Stimulated activated CD4-positive, alpha-beta T cell treated with anti-CD3 and anti-CD28 coated beads, Interleukin-1b, Interleukin-23, amount 100 ng/mL, for 4 hours (primary cell): Measurements from ENCODE around the gene PGAM2.
"Not testable (repeated sequence)": the region's sequence is repeated elsewhere in the genome, so short reads cannot be mapped to it uniquely, and the experiment has no call there.

ENCODE experiments used
- DNase-seq, 2 donors: peaks; one replicate each; pipeline ENCODE4 v3.0.0-alpha.2; 2020; ENCODE audit warnings: low read depth in 2 of 2

Gene PGAM2

GRCh38 chr7:44050915-44051560 is 14.3 kb downstream of the PGAM2 start:
- no peak for DNase-seq

DNA sequence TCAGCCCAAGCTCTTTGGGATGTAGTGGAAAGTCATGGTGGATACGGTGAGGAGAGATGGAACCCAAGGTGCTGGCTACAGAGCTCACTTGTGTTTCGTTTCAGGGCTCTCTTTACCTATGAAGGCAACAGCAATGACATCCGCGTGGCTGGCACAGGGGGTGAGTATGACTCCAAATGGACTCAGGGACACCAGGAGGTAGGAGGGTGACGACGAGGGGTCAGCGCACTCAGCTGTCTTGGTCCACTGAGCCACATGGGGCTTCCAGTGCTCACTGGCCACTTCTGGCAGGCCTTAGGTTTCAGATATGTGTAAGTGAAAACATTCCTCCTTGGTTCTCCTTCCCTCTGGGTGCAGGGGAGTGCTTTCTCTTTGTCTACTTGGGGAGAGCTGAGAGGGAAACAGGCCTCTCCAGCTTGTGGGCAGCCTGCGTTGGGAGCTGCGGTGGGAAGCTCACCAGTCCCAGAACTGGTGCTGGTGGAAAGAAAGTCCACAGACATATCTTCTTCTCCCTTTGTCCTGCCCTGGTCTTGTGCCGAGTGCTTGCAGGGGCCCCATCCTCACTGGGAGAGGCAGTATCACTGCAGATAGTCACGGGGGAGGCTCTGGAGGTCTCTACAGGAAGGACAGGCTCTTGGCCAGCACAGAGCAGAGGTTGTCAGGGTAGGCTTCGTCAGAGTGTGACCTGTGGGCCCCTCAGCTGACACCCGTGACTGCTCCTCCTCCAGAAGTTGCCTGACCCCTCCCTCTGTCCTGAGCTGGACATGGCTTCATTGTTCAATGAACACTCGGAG is 15.0 kb downstream of the PGAM2 start:
- no peak for DNase-seq

GRCh38 chr7:44048031-44048795 is 17.2 kb downstream of the PGAM2 start:
- DNase-seq: no peak

DNA sequence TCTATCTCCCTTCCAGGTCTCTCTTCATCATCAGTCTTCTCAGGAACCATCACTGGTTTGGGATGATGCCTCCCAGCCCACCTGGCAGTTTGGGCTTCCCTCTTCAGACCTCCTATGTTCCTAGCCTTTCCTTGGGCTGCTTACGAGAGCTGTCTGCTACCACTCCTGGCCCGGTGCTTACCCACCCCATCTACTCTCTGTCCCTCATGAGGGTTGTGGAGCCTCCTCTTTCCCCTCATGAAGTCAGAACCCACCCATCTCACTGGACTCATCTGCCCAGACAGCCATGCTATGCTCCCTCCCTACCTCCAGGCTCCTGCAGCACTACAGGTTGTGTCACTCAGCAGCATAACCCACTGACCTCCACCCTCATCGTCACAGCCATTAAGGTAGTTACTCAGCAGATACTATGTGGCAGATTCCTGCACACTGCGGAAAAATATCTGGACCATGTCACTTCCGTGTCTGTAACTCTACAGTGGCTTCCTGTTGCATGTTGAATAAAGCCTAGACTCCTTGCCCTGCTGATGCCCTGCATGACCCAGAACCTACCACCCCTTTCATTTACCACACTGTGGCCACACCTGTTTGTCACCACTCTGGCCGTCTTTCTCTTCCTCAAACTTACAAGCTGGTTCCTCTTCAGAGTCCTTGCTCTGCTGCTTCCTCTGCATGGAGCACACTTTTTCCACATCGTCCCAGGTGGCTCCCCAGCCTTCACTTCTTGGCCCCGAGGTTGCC is 18.9 kb downstream of the PGAM2 start:
- no peak for DNase-seq

- DNase-seq: no peak
Measured at GRCh38 chr7:44045226-44046014, 19.9 kb downstream of the PGAM2 start.

DNA sequence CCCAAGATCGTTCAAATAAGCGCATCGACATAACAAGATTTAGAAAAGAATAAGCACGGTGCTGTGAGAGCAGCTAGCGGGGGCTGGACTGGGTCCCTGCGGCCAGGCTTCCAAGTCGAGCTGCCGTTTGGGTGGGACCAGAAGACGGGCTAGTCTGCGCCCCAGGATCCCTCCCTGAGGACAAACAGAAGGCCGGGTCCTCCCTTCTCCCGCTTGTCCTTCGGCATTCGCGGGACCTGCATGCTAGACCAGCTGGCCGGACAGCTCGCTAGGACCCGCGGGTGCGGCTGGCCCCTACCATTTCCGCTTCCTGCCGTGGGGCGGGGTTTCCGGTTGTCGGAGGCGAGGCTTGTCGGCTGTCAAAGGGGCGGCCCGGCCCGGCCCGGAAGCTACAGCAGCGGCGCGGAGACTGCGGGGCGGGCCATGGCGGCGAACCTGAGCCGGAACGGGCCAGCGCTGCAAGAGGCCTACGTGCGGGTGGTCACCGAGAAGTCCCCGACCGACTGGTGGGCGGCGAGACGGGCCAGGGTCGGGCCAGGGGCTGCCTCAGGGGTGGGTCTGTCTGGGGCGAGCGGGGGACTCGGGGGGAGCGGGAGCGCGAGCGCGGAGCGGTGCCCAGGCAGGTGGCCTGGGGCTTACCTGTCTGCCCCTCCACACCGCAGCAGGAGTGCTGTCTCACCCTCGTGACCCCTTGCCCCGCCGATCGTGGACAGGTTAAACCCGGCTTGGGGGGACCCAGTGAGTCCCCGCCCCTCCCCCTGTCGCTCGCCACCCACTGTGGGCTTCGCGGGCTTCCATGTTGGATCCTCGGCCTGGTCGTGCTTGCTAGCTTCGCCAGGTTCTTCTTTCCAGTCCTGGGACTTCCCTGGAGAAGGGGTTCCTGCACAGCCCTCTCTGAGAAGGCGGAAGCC is 20.8 kb downstream of the PGAM2 start, which contains the start of gene DBNL:
DBNL (plus strand) TSS at position 388 of the 911 bp plus-strand sequence; CDS start at position 424, 36 bp downstream.
- peak; percentile 77 to 87 for DNase-seq

- DNase-seq: no peak
Measured at GRCh38 chr7:44043902-44044301, 21.5 kb downstream of the PGAM2 start.

- no peak for DNase-seq
Measured at GRCh38 chr7:44042221-44042620, 23.1 kb downstream of the PGAM2 start.

- DNase-seq: peak; percentile 55 to 57
Measured at GRCh38 chr7:44040493-44040891, 24.9 kb downstream of the PGAM2 start.

GRCh38 chr7:44039800-44040492 is 25.4 kb downstream of the PGAM2 start:
- not testable (repeated sequence) for DNase-seq

DNA sequence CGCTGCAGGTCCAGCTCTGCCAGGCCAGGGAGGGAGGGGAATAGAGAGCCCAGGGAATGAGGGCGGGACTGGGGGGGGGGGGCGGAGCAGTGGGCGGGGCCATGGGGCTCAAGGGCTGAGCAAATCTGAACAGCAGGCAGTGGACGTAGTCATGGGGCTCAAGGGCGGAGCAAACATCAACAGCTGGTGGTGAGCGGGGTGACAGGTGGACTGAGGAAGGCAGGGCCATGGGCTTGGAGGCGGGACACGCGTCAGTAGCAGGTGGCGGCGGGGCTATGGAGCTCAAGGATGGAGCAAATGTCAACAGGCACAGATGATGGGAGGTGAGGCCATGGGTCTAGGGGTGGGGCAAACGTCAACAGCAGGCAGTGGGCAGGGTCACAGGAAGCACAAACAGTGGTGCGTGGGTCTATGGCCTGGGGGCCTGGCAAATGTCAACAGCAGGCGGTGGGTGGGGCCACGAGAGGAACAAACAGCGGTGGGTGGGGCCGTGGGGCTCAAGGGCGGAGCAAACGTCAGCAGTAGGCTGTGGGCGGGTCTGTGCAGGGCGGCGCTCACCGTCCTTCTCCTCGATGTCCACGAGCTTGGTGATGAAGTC is 26.3 kb downstream of the PGAM2 start:
- peak; percentile 57 to 78 for DNase-seq

DNA sequence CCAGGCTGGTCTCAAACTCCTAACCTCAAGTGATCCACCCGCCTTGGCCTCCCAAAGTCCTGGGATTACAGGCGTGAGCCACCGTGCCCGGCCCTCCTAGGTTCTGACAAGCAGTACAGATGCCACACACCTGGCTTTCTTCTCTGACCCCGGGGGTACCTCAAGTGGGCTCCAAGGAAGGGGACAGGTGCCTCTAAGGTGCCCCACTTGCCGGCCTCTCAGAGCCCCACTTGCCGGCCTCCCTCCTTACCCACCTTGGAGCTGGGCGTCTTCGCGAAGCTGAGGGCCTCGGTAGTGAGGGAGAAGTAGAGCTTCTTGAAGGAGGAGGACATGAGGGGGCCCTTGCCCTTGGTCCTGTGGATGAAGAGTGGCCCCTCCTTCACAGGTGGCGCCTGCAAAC is 26.8 kb downstream of the PGAM2 start:
- not testable (repeated sequence) for DNase-seq

- DNase-seq: not testable (repeated sequence)
Measured at GRCh38 chr7:44037951-44038350, 27.4 kb downstream of the PGAM2 start.

DNA sequence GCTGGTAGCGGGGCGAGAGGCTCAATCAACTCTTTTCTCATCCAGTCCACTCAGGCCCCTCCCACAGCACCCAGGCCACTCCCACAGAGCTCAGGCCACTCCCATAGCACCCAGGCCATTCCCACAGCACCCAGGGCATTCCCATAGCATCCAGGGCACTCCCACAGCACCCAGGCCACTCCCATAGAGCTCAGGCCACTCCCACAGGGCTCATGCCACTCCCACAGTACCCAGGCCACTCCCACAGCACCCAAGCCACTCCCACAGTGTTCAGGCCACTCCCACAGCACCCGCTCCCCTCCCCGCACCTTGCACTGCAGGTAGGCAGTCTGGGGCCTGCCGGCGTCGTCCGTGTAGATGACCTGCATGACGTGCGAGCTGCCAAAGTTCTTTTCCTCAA is 29.0 kb downstream of the PGAM2 start:
- DNase-seq: not testable (repeated sequence)

DNA sequence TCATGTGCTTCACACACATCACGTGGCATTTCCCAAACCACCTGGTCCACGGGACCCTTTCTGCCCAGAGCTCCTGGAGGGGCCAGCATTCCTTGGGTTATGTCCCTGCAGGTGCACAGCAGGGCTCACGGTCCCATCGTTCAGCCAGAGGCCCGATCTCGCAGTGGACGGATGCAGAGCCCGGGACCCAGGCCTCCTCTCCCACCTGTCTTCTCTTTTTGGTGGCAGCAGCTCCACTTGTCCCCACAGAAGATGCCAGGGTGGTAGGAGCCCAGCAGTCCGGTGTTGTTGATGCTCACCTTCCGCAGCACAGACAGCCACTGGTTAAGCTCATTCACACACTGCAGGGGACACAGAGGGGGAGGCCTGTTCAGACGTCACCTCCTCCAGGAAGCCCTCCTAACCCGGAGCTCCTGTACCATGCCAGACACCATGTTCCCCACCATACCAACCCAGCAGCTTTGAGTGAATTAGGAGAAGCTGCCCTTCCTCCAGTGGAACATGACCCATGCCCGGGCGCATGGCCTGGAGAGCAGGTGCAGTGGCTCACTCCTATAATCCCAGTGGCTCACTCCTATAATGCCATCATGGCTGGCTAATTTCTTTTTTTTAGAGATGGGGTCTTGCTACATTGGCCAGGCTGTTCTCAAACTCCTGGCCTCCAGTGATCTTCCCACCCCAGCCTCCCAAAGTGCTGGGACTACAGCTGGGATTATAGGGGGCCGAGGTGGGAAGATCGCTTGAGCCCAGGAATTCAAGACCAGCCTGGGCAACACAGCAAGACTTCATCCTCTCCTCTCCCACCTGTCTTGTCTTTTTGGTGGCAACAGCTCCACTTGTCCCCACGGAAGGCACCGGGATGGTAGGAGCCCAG is 31.2 kb downstream of the PGAM2 start:
- not testable (repeated sequence) for DNase-seq

DNA sequence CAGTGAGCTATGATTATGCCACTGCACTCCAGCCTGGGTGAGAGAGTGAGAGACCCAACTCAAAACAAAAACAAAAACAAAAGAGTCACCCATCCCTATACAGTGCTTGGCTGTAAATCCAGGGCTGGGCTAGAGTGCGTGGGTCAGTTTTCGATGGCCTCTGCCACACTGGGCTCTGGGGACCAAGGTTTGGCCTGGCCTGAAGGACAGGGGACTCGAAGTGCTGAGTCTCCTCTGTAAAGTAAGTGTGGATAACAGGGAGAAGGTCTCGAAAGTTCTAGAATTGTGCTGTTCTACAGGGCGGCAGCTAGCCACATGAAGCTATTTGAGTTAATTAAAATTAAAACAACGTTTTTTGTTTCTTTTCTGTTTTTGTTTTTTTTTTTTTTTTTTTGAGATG is 33.3 kb downstream of the PGAM2 start:
- not testable (repeated sequence) for DNase-seq

DNA sequence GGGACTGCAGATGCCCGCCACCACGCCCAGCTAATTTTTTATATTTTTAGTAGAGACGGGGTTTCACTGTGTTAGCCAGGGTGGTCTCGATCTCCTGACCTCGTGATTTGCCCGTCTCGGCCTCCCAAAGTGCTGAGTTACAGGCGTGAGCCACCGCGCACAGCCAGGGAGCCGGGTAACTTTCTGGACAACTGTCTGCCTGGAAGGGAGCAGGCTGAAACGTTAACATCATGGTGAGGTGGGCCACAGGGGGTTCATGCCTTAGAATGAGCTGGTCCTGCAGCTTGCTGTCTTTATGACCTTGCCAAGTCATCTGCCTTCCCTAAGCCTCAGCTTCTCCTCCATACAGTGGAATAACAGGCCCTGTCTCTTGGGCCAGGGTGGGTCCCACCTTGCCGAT is 34.0 kb downstream of the PGAM2 start:
- DNase-seq: not testable (repeated sequence)

GRCh38 chr7:44030029-44030428 is 35.3 kb downstream of the PGAM2 start:
- DNase-seq: not testable (repeated sequence)
